HEK293 (cell line): ENCODE data around the gene GH1.

Source experiments
- CTCF ChIA-PET: fragments of 350-600 bp; formaldehyde crosslinking; extraction: SDS; loops from one replicate; lab custom pipeline; 2021; ENCODE audit warnings: antibody characterized with exemption; lab: Yijun Ruan, JAX
- POLR2A ChIA-PET: fragments of 300-600 bp; formaldehyde crosslinking; extraction: SDS; loops from one replicate; lab custom pipeline; 2020; ENCODE audit warnings: antibody characterized with exemption, inconsistent platforms; lab: Yijun Ruan, JAX
- H3K27ac ChIP-seq: fragments of 200-500 bp; sonication (Bioruptor generic); 2 replicates; pipeline ENCODE4 v1.5.1; 2014; ENCODE audit warnings: low read depth, low read length, control low read depth, inconsistent platforms; ENCODE audit errors: extremely low read depth
- H3K36me3 ChIP-seq, 2 experiments: fragments of 200-500 bp in 1 of 2; sonication (Bioruptor generic) in 1 of 2; 1 replicate in 1 of 2; 2 replicates in 1 of 2; pipeline ENCODE4 v1.5.1; 2014 to 2017; ENCODE audit warnings: inconsistent platforms in 2 of 2, low read length in 2 of 2; ENCODE audit not compliant: control insufficient read depth in 2 of 2, insufficient read depth in 1 of 2
- H3K4me1 ChIP-seq: fragments of 200-500 bp; sonication (Bioruptor generic); 2 replicates; pipeline ENCODE4 v1.5.1; 2014; ENCODE audit warnings: mild to moderate bottlenecking, low read length, inconsistent platforms; ENCODE audit not compliant: control insufficient read depth, insufficient read depth
- H3K4me3 ChIP-seq: 2 replicates; pipeline ENCODE4 v1.5.1; 2011; ENCODE audit warnings: low read depth, mild to moderate bottlenecking, control low read depth, low read length, moderate library complexity
- H3K9me3 ChIP-seq: fragments of 200-500 bp; sonication (Bioruptor generic); 2 replicates; pipeline ENCODE4 v1.5.1; 2014; ENCODE audit warnings: low read depth, low read length, inconsistent platforms; ENCODE audit not compliant: control insufficient read depth, insufficient read depth
- BCL11B ChIP-seq: fragments of 450-650 bp; formaldehyde crosslinking; IDR thresholded peaks from 2 replicates; pipeline ENCODE4 v1.5.1; 2016; ENCODE audit warnings: low read depth, missing biosample characterization, missing genetic modification characterization
- KLF1 ChIP-seq: fragments of 450-650 bp; formaldehyde crosslinking; IDR thresholded peaks from 2 replicates; pipeline ENCODE4 v1.5.1; 2016; ENCODE audit warnings: missing biosample characterization, missing genetic modification characterization
- MEIS1 ChIP-seq: sonication (generic); formaldehyde crosslinking; IDR thresholded peaks from 2 replicates; pipeline ENCODE4 v1.8.1; 2022; ENCODE audit warnings: missing genetic modification reagents, mild to moderate bottlenecking, borderline replicate concordance
- SP2 ChIP-seq: fragments of 450-650 bp; formaldehyde crosslinking; IDR thresholded peaks from 2 replicates; pipeline ENCODE4 v1.5.1; 2016; ENCODE audit warnings: missing biosample characterization, missing genetic modification characterization
- ZBTB1 ChIP-seq: fragments of 450-650 bp; formaldehyde crosslinking; IDR thresholded peaks from 2 replicates; pipeline ENCODE4 v1.5.1; 2016; ENCODE audit warnings: missing biosample characterization, missing genetic modification characterization
- ZIC2 ChIP-seq: fragments of 450-650 bp; formaldehyde crosslinking; IDR thresholded peaks from 2 replicates; pipeline ENCODE4 v1.5.1; 2016; ENCODE audit warnings: missing biosample characterization, missing genetic modification characterization
- ZNF146 ChIP-seq: fragments of 450-650 bp; formaldehyde crosslinking; IDR thresholded peaks from 2 replicates; pipeline ENCODE4 v1.5.1; 2016; ENCODE audit warnings: missing biosample characterization, missing genetic modification characterization
- ZNF175 ChIP-seq: fragments of 450-650 bp; formaldehyde crosslinking; IDR thresholded peaks from 2 replicates; pipeline ENCODE4 v1.5.1; 2016; ENCODE audit warnings: missing biosample characterization, missing genetic modification characterization
- ZNF266 ChIP-seq: fragments of 450-650 bp; formaldehyde crosslinking; IDR thresholded peaks from 2 replicates; pipeline ENCODE4 v1.5.1; 2016; ENCODE audit warnings: missing biosample characterization, missing genetic modification characterization, low read depth
- ZNF280C ChIP-seq: fragments of 450-650 bp; formaldehyde crosslinking; IDR thresholded peaks from 2 replicates; pipeline ENCODE4 v1.5.1; 2016; ENCODE audit warnings: missing biosample characterization, missing genetic modification characterization
- ZNF398 ChIP-seq: fragments of 450-650 bp; formaldehyde crosslinking; IDR thresholded peaks from 2 replicates; pipeline ENCODE4 v1.5.1; 2017; ENCODE audit warnings: missing biosample characterization, missing genetic modification characterization
- ZNF416 ChIP-seq: fragments of 450-650 bp; formaldehyde crosslinking; IDR thresholded peaks from 2 replicates; pipeline ENCODE4 v1.5.1; 2016; ENCODE audit warnings: missing biosample characterization, missing genetic modification characterization
- ZNF518A ChIP-seq: fragments of 450-650 bp; formaldehyde crosslinking; conservative IDR thresholded peaks from 2 replicates; pipeline ENCODE4 v1.5.1; 2016; ENCODE audit warnings: low read depth, missing biosample characterization, missing genetic modification characterization
- ZNF521 ChIP-seq: fragments of 450-650 bp; formaldehyde crosslinking; IDR thresholded peaks from 2 replicates; pipeline ENCODE4 v1.5.1; 2017; ENCODE audit warnings: missing biosample characterization, mild to moderate bottlenecking, missing genetic modification characterization
- ZNF548 ChIP-seq: fragments of 450-650 bp; formaldehyde crosslinking; IDR thresholded peaks from 2 replicates; pipeline ENCODE4 v1.5.1; 2016; ENCODE audit warnings: missing biosample characterization, missing genetic modification characterization
- ZNF558 ChIP-seq: fragments of 450-650 bp; formaldehyde crosslinking; IDR thresholded peaks from 2 replicates; pipeline ENCODE4 v1.5.1; 2016; ENCODE audit warnings: missing biosample characterization, missing genetic modification characterization
- ZNF670 ChIP-seq: fragments of 450-650 bp; formaldehyde crosslinking; IDR thresholded peaks from 2 replicates; pipeline ENCODE4 v1.5.1; 2016; ENCODE audit warnings: missing biosample characterization, missing genetic modification characterization, low read depth
- TF ChIP-seq, protein P1 (sequence below): fragments of 450-650 bp; IDR thresholded peaks from 2 replicates; pipeline ENCODE4 v1.5.1; 2018; ENCODE audit warnings: missing biosample characterization, mild to moderate bottlenecking, missing genetic modification characterization
- TF ChIP-seq, protein P2 (sequence below): fragments of 450-650 bp; formaldehyde crosslinking; IDR thresholded peaks from 2 replicates; pipeline ENCODE4 v1.5.1; 2016; ENCODE audit warnings: missing biosample characterization, missing genetic modification characterization

Gene GH1

GRCh38 chr17:63939884-63940283 lies 21.2 kb upstream of the GH1 start (continued):
- TF ChIP-seq KLF1 (tag by site-specific recombination) = no peak
- no peak for TF ChIP-seq ZNF266 (tag by site-specific recombination)

DNA sequence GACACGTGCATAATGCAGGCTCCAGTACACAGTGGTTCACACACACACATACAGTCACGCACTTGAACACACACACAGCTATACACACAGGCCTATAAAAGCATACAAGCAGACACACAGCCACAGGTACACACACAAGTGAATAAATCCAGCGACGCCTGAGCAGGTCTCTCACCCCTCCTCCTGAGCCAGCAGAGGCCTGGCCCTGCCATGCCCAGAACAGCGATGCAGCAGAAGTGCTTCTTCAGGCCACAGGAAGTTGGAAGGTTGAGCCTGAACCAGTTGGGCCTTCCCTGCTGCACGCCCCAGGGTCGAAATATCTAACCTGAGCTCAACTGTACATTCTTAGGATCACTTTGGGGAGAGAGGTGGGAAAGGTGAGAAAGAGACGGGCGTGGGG lies 20.8 kb upstream of the GH1 start:
- Histone ChIP-seq H3K27ac (no peak overlapping the region), H3K4me3 (no peak overlapping the region), H3K36me3 (no peaks in the 10 kb centered on the region), H3K4me1 (no peaks in the 10 kb centered on the region), H3K9me3 (no peaks in the 10 kb centered on the region)
- POLR2A ChIA-PET = no interaction called here
- CTCF ChIA-PET = no interaction called here
- TF ChIP-seq ZNF518A (tag by site-specific recombination) = no peak
- TF ChIP-seq, all 188 proteins: peak for 0

DNA sequence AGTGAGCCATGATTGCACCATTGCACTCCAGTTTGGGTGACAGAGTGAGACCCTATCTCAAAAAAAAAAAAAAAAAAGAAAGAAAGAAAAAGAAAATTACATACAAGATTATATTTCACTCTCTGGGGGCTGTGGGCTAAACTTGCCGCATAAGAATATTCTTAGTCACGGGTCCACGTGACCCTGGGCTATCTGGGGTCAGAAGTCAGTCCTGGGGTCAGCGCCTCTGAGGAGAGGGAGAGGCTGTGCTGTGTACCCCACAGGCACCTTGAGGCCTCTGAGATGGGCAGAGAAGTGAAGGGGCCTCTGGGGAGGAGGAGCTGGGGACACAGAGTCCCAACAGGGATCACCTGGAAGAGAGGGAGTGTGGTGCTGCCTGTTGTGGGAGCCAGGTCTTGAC lies 19.3 kb upstream of the GH1 start:
- TF ChIP-seq ZNF416 (tag by site-specific recombination) = no peak
- TF ChIP-seq, protein P1, sequence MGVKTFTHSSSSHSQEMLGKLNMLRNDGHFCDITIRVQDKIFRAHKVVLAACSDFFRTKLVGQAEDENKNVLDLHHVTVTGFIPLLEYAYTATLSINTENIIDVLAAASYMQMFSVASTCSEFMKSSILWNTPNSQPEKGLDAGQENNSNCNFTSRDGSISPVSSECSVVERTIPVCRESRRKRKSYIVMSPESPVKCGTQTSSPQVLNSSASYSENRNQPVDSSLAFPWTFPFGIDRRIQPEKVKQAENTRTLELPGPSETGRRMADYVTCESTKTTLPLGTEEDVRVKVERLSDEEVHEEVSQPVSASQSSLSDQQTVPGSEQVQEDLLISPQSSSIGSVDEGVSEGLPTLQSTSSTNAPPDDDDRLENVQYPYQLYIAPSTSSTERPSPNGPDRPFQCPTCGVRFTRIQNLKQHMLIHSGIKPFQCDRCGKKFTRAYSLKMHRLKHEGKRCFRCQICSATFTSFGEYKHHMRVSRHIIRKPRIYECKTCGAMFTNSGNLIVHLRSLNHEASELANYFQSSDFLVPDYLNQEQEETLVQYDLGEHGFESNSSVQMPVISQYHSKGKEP (tag by site-specific recombination) = no peak
- no peak for TF ChIP-seq ZIC2 (tag by site-specific recombination)
- no peak for TF ChIP-seq ZNF558
- no peak for TF ChIP-seq SP2 (tag by site-specific recombination)
- TF ChIP-seq ZNF521 (tag by site-specific recombination) = no peak
- no peak for TF ChIP-seq BCL11B (tag by site-specific recombination)
- TF ChIP-seq, protein P2, sequence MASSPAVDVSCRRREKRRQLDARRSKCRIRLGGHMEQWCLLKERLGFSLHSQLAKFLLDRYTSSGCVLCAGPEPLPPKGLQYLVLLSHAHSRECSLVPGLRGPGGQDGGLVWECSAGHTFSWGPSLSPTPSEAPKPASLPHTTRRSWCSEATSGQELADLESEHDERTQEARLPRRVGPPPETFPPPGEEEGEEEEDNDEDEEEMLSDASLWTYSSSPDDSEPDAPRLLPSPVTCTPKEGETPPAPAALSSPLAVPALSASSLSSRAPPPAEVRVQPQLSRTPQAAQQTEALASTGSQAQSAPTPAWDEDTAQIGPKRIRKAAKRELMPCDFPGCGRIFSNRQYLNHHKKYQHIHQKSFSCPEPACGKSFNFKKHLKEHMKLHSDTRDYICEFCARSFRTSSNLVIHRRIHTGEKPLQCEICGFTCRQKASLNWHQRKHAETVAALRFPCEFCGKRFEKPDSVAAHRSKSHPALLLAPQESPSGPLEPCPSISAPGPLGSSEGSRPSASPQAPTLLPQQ (tag by site-specific recombination) = no peak
- TF ChIP-seq MEIS1 = no peak
- TF ChIP-seq, all 188 proteins: peak for 0
- H3K4me1 ChIP-seq = no peaks in the 10 kb centered on the region
- no peaks in the 10 kb centered on the region for H3K36me3 ChIP-seq
- no peaks in the 10 kb centered on the region for H3K9me3 ChIP-seq
- ChIA-PET POLR2A (no interaction called here), CTCF (no interaction called here)
- no peak overlapping the region for H3K27ac ChIP-seq
- H3K4me3 ChIP-seq = no peak overlapping the region

DNA sequence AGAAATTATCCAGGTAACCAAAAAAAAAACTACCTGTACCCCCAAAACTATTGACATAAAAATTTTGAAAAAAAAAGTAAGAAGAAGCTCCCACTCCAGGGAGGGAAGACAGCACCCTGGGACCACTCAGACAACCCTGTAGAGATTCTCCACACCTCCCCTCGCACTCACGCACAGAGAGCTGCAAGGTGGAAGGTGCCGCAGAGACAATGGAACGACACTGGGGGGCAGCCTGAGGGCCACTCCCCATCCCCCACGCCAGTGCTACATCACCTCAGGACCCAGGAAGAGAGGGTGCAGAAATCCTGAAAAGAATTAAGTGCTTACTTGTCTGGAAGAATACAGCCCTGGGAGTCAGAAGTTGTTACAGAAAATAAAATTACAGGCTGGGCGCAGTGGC lies 18.7 kb upstream of the GH1 start:
- Histone ChIP-seq H3K4me3 (no peak overlapping the region), H3K9me3 (no peaks in the 10 kb centered on the region), H3K4me1 (no peaks in the 10 kb centered on the region), H3K36me3 (no peaks in the 10 kb centered on the region), H3K27ac (no peak overlapping the region)
- ChIA-PET CTCF (interaction anchor here (0.7 to 0.8 kb wide), 2 partner anchors 9 to 102 kb away, joined by 3 read pairs; no protein-coding TSS in a partner anchor), POLR2A (interaction anchor here (0.7 kb wide), 1 partner anchor 141 kb away, joined by 3 read pairs; no protein-coding TSS in a partner anchor)
- no peak for TF ChIP-seq ZNF280C
- no peak for TF ChIP-seq ZNF548 (tag by site-specific recombination)
- TF ChIP-seq ZBTB1 (tag by site-specific recombination) = no peak
- TF ChIP-seq ZNF670 (tag by site-specific recombination) = no peak
- TF ChIP-seq ZNF146 (tag by site-specific recombination) = no peak
- TF ChIP-seq ZNF398 (tag by site-specific recombination) = no peak
- TF ChIP-seq ZNF175 = no peak
